Epithelial cell of prostate (primary cell): Measurements from ENCODE around the gene WDR86.

ENCODE experiments used
- DNase-seq: peaks from one replicate; pipeline ENCODE4 v3.0.0-alpha.2; 2011; ENCODE audit warnings: low read depth, low spot score
- H3K27ac ChIP-seq: fragments of 450-650 bp; 2 replicates; pipeline ENCODE4 v1.5.1; 2017; ENCODE audit warnings: mild to moderate bottlenecking

The WDR86 gene

GRCh38 chr7:151409667-151410404, at the start of gene WDR86:
Gene WDR86, minus strand, starts transcription at chr7:151410038. Its CDS starts 449 bp downstream, at chr7:151409589.
- H3K27ac ChIP-seq = no peak within 1 kb of the TSS
- DNase-seq = no peak

GRCh38 chr7:151457534-151457933, 47.7 kb upstream of the WDR86 start:
- DNase-seq = no peak
- no peak overlapping the region for H3K27ac ChIP-seq

- no peak for DNase-seq
- no peak overlapping the region for H3K27ac ChIP-seq
Observed at GRCh38 chr7:151456782-151457181, 46.9 kb upstream of the WDR86 start.

GRCh38 chr7:151456276-151456675, 46.4 kb upstream of the WDR86 start:
- no peak for DNase-seq
- no peak overlapping the region for H3K27ac ChIP-seq

- no peak for DNase-seq
- H3K27ac ChIP-seq = no peak overlapping the region
Observed at GRCh38 chr7:151455690-151456089, 45.9 kb upstream of the WDR86 start.

- DNase-seq = no peak
- H3K27ac ChIP-seq = no peak overlapping the region
Observed at GRCh38 chr7:151454932-151455530, 45.2 kb upstream of the WDR86 start.

GRCh38 chr7:151454305-151454704, 44.5 kb upstream of the WDR86 start:
- no peak overlapping the region for H3K27ac ChIP-seq
- DNase-seq = no peak

GRCh38 chr7:151453326-151453791, 43.5 kb upstream of the WDR86 start:
- H3K27ac ChIP-seq = no peak overlapping the region
- DNase-seq = no peak

GRCh38 chr7:151452680-151453325, 43.0 kb upstream of the WDR86 start:
- DNase-seq = no peak
- H3K27ac ChIP-seq = no peak overlapping the region

GRCh38 chr7:151451626-151452571, 42.1 kb upstream of the WDR86 start:
- DNase-seq = no peak
- no peak overlapping the region for H3K27ac ChIP-seq

GRCh38 chr7:151451156-151451555, 41.3 kb upstream of the WDR86 start:
- no peak overlapping the region for H3K27ac ChIP-seq
- DNase-seq = no peak

- H3K27ac ChIP-seq = no peak overlapping the region
- no peak for DNase-seq
Observed at GRCh38 chr7:151449990-151450389, 40.2 kb upstream of the WDR86 start.

- no peak overlapping the region for H3K27ac ChIP-seq
- DNase-seq = no peak
Observed at GRCh38 chr7:151448261-151449252, 38.7 kb upstream of the WDR86 start.

GRCh38 chr7:151447901-151448260, 38.0 kb upstream of the WDR86 start:
- H3K27ac ChIP-seq = no peak overlapping the region
- DNase-seq = no peak

GRCh38 chr7:151447312-151447711, 37.5 kb upstream of the WDR86 start:
- no peak overlapping the region for H3K27ac ChIP-seq
- DNase-seq = no peak

- no peak for DNase-seq
- H3K27ac ChIP-seq = no peak overlapping the region
Observed at GRCh38 chr7:151446412-151446811, 36.6 kb upstream of the WDR86 start.

- H3K27ac ChIP-seq = no peak overlapping the region
Observed at GRCh38 chr7:151444632-151445031, 34.8 kb upstream of the WDR86 start.

GRCh38 chr7:151442776-151443496, 33.1 kb upstream of the WDR86 start:
- H3K27ac ChIP-seq = no peak overlapping the region
- DNase-seq = no peak

More at GRCh38 chr7:151444632-151445031, 34.8 kb upstream of the WDR86 start:
- DNase-seq = no peak
